Kidney glomerular epithelial cell (primary cell): ENCODE data around the gene ATP8A2.
"Not testable (repeated sequence)": the region's sequence is repeated elsewhere in the genome, so short reads cannot be mapped to it uniquely, and the experiment has no call there.

ENCODE experiments used
- DNase-seq: peaks from one replicate; lab custom pipeline; 2025; lab: John Stamatoyannopoulos, UW

Gene ATP8A2

GRCh38 chr13:25371875-25372283 lies at the start of gene ATP8A2:
Gene ATP8A2, plus strand, starts transcription at chr13:25371974. Its CDS starts 239 bp downstream, at chr13:25372213.
- DNase-seq, result no peak

GRCh38 chr13:25324100-25324499 lies 47.7 kb upstream of the ATP8A2 start:
- DNase-seq, result no peak

- no peak for DNase-seq
Measured at GRCh38 chr13:25329706-25330105, 42.1 kb upstream of the ATP8A2 start.

- peak; percentile 59 for DNase-seq
Measured at GRCh38 chr13:25330541-25330940, 41.2 kb upstream of the ATP8A2 start.

GRCh38 chr13:25335856-25336255 lies 35.9 kb upstream of the ATP8A2 start:
- no peak for DNase-seq

GRCh38 chr13:25345576-25345975 lies 26.2 kb upstream of the ATP8A2 start:
- DNase-seq, result no peak

GRCh38 chr13:25347151-25347550 lies 24.6 kb upstream of the ATP8A2 start:
- no peak for DNase-seq

- DNase-seq, result no peak
Measured at GRCh38 chr13:25351404-25351803, 20.4 kb upstream of the ATP8A2 start.

GRCh38 chr13:25352230-25352629 lies 19.5 kb upstream of the ATP8A2 start:
- DNase-seq, result no peak

- no peak for DNase-seq
Measured at GRCh38 chr13:25352806-25353205, 19.0 kb upstream of the ATP8A2 start.

GRCh38 chr13:25353344-25353743 lies 18.4 kb upstream of the ATP8A2 start:
- no peak for DNase-seq

GRCh38 chr13:25354377-25354776 lies 17.4 kb upstream of the ATP8A2 start:
- DNase-seq, result no peak

- DNase-seq, result not testable (repeated sequence)
Measured at GRCh38 chr13:25360443-25360842, 11.3 kb upstream of the ATP8A2 start.

- no peak for DNase-seq
Measured at GRCh38 chr13:25365720-25366235, 6.0 kb upstream of the ATP8A2 start.

GRCh38 chr13:25371158-25371874 lies 458 bp upstream of the ATP8A2 start:
- no peak for DNase-seq

- no peak for DNase-seq
Measured at GRCh38 chr13:25372284-25373081, 709 bp downstream of the ATP8A2 start.

- DNase-seq, result peak; percentile 20
Measured at GRCh38 chr13:25375727-25376358, 4.1 kb downstream of the ATP8A2 start.

GRCh38 chr13:25377244-25377962 lies 5.6 kb downstream of the ATP8A2 start:
- DNase-seq, result no peak

GRCh38 chr13:25378528-25378927 lies 6.8 kb downstream of the ATP8A2 start:
- no peak for DNase-seq

GRCh38 chr13:25379011-25379410 lies 7.2 kb downstream of the ATP8A2 start:
- DNase-seq, result no peak

GRCh38 chr13:25380082-25380481 lies 8.3 kb downstream of the ATP8A2 start:
- no peak for DNase-seq

- DNase-seq, result no peak
Measured at GRCh38 chr13:25380741-25381324, 9.1 kb downstream of the ATP8A2 start.
